ENCODE measurements around the gene GALNT14.
"Not testable (repeated sequence)": the region's sequence is repeated elsewhere in the genome, so short reads cannot be mapped to it uniquely, and the experiment has no call there.

GALNT14 gene

DNA sequence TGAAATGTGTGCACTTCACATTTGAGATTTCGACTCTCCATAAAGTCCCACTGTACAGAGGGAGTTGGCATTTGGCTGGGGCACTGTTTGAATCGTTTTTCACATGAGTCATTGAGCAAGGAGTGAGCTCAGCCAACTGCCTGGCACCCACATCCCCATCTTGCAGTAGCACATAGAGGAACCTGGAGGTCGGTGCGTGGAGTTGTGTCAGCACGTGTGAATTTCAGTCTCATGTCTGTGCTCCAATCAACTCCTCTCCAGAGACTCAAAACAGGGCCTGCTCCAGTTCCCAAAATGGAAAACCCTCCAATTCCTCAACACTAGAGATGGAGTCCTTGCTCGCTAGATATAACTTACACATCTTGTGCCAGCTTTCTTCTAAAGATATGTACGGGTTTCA is 204.2 kb downstream of the GALNT14 start:
- DNase-seq: no peak

DNA sequence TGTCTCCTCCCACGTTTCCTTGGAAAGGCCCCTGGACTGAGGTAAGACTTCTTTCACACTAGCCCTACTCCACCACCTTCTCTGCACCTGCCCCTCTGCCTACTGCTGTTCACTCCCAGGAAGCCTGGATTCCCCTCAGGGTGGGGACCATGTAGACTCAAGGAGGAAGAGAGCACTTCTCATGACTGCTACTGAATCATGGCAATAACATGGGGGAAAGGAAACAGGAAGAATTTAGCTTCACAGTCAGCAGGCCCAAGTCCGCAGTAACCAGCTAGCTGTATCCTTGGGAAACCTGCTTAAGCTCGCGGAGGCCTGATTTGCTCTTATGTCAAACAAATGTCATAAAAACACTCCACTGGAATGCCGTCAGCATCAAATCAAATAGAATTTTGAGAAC is 204.7 kb downstream of the GALNT14 start:
- no peak for DNase-seq

DNA sequence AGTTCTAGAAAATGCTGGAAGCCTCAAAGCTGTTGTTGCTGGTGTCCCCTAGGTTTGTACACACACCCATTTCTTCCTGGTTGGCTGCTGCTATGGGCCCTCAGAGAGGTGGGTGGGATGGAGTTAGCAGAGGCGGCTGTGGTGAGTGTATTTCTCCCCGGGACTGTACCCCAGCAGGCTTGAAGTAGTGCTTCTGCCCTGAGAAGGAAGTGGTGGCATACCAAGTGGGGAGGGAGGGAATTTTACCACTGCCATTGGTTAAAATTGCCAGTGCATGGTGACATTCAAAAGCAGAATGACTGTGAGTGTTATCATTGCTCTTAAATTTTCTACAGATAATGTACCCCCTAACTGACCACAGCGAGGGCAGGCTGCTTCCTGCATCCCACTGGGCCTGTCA is 205.4 kb downstream of the GALNT14 start:
- no peak for DNase-seq

DNA sequence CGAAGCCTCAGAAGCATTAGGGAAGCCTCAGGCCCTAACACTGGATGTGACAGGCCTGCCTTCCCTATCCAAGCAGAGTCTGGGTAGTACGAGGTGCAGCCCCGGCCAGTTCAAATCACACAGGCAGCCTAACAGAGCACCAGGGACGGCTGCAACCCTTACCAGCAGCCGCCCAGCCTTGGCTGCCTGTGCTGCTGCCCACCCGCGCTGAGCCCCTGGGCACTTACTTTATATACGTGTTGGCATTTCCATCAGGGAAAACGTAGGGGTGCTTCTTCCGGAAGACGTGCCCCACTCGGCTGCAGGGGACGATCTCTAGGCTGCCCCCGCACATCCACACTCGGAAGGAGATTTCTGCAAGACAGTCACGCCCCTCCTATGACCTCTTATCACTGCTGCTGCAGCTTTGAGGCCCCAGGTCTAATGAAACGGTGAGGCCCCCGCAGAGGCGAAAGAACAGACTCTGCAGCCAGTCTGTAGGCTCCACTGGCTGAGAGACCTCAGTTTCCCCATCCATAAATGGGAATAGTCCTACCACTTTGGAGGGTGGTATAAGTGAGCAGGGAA is 206.3 kb downstream of the GALNT14 start:
- no peak for DNase-seq

DNA sequence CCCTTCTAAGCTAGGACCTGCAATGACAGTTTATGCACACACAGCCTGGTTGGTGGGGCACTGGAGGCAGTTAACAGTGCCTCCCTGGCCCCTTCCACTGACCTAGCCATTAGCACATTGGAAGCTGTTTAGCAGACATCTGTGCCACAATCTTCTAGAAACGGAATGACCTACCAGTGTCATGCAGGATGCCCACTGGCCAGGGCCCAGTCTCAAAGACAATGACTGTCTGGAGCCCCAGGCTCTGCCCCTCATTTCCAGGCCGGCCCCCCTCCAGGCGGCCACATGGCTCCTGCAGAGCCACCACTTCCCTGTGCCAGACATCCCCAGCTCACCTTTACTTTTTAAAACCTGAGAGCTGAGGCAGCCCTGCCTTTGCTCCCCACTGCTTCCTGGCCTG is 207.5 kb downstream of the GALNT14 start:
- DNase-seq: no peak

DNA sequence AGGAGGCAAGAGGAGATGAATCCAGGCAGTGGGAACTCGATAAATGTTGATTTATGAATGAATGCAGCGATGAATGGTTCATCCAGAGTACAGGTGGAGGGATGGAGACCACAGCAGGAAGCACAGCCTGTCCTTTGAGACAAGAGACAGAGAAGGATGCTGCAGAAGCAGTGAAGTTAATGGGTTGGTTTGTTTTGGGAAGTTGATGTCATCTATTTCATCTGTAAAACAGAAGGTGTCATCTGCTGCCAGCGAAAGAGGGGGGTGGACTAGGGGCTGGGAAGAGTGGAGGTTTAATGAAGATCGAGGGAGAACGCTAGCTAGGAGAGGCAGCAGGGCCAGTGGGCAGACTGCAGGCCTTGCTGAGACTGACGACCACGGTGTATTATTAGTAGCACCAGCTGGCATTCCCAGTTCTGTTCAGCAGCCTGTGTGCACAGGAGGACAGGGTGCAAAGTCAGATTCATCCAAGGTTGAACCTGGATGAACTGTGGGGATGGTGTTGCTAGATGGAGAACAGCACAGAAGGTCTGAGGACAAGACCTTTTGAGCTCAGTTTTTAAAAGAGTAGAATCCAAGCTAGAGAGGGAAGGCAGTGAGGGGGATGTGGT is 210.7 kb downstream of the GALNT14 start:
- DNase-seq: no peak

DNA sequence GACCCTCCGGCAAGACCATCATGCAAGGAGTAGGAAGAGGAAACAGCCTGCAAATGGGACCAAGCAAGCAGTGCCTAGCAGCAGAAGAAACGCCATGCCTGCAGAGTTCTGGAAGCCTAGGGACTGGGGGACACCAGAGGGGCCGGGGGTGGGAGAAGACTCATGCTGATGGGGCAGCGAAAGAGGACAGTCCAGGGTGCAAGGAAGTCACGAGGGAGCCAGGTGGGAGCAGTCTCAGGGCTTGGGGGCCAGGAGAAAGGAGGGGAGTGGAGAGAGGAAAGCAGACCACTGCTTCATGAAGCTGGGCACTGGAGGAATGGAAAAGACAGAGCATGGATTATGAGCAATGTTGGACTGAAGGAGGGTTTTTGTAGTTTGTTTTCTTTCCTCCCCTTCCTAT is 211.6 kb downstream of the GALNT14 start:
- DNase-seq: no peak

DNA sequence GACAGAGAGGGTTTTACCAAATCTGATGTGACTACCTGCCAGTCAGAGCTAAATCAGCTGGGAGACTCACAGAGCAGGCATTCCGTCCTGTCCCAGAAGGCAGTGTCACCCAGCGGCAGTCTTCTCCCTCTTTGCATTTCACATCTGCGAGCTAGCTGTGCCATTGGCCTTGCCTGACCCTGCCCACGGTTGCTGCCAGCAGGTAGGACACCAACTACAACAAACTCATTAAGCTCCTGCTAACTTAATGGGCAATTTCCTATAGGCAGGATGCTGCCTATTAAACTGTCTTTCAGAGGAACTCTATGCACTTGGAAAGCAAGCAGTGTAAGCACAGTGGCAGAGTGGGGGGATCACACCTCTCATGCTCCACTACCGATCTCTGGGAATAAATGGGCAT is 214.6 kb downstream of the GALNT14 start:
- DNase-seq: no peak

DNA sequence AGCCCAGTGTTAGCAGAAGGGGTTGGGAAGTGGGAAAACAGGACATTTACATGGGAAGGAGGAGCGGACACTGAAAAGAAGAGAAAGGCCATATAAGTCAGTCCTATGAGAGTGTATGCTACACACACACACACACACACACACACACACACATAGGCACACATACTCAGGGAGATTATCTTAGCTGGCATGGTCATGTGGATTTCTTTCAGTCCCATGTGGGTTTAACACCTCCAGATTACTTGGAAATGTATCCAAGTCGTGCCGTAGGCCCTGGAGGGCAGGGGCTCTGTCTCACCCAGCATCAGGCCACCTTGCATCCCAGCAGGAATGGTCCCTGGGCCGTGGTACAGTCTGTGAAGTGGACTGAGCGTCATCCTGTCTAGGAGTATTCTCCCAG is 217.7 kb downstream of the GALNT14 start:
- no peak for DNase-seq

DNA sequence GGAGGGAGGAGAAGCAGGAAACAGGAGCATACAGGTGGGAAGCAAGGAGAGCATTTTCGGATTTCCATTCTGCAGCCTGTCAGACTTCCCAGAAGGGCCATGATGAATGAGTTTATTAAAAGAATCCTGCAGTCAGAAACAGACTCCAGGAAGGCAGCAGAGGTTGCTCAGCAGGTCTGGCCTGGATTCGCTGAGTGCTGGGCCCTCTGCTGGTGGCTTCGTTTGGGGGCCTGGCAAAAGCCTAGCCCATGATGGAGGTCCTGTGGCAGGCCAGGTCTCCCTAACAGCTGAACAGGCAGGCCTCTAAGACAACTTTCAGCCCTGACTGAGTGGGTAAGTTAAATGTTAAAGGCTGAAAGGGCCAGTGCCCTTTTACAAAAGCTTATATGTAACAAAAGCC is 222.8 kb downstream of the GALNT14 start:
- no peak for DNase-seq

DNA sequence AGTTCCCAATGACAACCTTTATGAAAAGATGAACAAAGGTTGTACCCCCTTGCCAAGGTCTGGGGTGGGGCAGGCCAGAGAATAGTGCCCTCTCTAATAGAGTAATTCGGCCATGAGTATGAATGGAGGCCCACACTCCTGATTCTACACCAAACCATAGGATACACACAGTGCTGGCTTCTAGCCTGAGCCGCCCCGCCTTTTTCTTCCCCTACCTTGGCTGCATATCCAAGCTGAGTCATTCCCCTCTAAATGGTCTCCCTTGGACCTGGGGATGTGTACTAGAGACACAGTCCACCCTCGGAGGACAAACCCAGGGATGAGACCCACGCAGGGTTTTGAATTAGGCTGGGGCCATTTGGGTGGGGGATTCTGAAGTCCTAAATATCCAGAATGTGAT is 223.8 kb downstream of the GALNT14 start:
- DNase-seq: no peak

DNA sequence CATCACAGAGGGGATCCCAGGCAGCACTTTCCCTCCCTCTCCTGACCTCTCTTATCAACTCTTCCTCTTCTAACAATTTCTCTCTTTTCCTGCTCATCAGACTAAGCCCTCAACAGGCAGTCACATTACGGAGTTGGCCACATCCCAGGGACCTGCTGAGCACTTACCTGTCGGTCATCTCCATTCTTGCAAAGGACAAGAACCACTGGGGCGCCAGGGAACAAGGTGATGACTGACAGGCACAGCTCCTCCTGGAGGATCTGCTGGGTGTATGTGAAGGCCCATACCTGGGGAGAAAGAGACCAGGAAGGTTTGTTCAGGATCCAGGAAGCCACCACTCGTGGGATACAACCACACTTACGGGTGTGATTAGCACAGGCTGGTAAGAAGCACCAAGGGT is 226.2 kb downstream of the GALNT14 start:
- no peak for DNase-seq

DNA sequence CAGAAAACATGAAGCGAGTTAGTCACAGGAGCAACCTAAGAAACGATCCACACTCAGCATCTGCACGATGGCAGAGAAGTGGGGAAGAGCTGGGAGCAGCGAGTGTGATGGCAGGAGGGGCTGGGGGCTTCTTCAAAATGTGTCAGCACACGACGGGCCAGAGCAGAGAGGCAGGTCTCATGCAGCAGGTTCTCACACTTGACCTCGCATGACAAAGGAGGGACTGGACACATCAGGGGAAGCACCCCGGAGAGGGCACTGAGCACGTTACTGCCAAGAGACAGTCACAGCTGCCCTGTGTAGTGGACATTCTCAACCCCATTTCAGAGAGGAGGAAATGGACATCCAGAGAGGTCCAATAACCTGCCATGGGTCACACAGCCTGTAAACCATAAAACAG is 226.9 kb downstream of the GALNT14 start:
- DNase-seq: no peak

DNA sequence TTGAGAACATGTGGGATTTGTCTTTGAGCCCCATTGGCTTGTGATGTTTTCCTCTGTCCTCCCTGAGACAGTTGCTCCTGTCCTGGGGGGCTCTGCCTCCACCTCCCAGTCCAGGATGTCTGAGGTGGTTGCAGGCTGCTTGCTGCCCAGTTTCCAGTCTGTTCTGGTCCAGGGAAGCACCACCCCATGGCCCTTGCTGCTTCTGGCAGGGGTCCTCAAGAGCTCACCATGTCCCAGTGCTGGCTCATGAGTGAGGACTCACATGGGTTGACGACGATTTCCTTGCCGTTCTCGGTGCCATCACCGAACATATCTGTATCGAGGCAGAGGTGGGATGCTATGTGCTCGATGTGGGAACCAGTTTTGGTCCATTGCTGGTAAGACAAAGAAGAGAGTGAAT is 227.6 kb downstream of the GALNT14 start:
- no peak for DNase-seq

DNA sequence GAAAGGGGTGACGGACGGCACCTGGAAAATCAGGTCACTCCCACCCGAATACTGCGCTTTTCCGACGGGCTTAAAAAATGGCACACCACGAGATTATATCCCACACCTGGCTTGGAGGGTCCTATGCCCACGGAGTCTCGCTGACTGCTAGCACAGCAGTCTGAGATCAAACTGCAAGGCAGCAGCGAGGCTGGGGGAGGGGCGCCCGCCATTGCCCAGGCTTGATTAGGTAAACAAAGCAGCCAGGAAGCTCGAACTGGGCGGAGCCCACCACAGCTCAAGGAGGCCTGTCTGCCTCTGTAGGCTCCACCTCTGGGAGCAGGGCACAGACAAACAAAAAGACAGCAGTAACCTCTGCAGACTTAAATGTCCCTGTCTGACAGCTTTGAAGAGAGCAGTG is 233.8 kb downstream of the GALNT14 start:
- not testable (repeated sequence) for DNase-seq

DNA sequence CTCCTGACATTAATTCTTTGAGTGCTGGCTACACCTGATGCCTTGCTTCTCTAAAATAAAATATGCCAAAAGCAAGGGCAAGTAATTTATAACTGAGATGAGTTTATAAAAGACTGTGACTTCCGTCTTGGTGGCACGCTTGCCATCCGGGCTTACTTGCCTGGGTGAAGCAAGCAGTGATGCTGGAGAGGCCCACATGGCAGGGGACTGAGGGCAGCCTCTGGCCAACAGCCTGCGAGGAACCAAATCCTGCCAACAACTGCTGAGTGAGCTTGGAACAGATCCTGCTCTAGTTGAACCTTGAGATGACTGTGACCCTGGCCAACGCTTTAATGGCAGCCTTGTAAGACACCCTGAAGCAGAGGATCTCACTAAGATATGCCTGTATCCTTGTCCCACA is 234.9 kb downstream of the GALNT14 start:
- DNase-seq: no peak

DNA sequence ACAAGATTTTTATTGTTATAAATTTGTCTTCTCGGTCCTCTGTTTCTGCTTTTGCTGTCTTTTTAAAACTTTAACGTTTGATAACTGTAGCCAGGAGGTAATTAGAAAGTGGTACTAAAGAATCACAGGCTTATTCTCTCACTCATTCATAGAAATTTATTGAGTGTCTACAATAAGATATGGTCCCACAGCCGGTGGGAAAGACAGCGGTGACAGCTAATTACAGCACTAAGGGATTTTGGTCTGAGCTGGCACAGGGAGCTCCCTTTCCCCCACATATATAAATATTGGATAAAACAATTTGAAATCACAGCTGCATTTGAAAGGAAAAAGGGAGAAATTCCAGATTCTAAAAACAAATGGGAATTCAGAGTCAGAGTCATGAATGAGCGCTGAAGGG is 237.9 kb downstream of the GALNT14 start:
- no peak for DNase-seq

DNA sequence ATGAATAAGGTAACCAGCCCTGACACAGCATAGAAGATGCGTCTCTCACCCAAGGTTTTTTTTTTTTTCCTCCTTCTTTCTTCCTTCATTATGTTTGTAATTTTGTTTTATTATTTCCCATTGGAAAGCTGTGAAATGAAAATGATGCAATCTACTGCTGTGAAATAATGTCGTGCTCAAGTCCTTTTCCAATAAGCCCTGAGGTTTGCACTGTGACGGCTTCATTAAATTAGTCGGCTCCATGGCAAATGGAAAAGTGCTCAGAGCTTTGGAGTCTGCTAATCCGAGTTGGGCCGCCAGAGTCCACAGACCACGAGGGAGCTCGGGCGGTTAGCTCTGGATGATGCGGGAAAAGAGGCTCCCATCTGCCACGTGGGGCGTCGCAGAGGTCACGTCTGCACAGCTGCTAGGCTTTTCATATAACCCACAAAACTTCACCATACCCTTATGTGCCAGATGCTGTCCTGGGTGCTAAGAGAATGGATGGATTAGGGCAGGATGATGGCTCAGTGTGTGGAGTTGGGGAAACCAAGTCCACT is 238.7 kb downstream of the GALNT14 start:
- no peak for DNase-seq

DNA sequence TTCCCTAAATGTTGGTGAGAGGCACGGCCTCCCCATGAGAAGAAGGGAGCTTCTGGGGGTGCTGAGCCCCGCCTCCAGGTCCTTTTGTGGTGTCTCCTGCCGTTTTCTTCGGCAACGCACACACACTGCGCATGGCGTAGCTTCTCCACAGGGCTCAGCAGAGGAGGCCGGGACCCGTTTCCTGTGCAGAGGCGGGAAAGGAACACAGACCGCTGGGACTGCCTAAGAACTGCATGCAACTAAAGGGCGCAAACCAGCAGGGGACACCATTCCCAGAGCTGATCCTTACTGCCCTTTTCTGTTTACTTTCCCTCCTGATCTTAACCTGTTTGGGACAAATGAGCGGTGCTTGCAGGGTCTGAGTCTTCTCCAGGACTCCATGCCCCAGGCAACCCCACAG is 240.7 kb downstream of the GALNT14 start:
- no peak for DNase-seq

DNA sequence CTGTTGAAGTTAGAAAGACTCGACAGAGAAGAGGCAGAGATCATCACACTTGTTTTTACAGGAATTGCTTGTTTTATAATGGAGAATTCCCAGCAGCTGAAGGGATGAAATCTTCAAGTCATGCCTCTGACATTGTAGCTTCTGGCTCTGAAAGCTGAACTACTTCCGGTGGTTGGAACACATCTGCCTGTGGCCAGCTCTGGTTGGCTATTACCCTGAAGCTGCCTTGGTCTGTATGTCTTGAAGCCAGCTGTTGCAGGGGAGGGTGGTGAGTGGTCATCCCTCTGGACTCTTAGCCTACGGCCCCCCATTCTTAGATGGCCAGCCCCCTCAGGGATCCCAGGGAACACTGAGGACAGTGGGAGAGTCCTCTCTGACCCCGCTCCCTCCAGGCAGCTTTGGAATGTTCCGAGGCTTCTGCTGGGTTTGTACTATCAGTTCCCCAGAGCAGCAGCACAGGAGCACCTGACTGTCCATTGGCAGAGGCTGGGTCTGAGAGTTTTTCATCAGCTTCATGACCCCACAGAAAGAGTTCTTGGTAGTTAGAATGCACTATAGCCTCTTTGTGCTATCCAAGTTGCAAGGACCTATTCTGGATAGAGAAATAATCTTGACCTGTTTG is 243.6 kb downstream of the GALNT14 start:
- no peak for DNase-seq

DNA sequence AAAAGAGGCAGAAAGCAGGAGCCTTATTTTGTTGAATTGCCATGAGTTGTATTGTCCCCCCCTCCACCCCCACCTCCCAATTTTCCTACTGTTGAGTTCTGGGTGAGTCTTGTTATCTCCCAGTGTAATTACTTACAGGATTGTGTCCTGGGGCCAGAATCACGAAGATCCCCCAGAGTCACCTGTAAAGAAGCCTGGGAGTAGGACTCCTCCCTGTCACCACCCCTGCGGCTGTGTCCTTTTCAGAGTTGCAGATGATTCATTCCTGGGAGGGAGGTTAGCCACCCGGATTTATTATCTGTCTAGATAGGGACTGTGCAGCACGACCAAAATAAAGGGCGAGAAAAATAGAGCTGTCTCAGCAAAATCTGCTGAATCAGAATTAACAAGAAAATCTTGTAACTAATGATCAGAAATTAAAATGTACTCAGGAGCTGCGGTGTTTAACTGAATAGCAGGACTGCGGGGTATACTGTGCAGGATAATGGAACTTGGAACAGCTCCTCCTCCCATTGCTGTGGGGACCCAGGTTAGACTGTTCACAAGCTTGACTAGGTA is 249.3 kb downstream of the GALNT14 start:
- no peak for DNase-seq

DNA sequence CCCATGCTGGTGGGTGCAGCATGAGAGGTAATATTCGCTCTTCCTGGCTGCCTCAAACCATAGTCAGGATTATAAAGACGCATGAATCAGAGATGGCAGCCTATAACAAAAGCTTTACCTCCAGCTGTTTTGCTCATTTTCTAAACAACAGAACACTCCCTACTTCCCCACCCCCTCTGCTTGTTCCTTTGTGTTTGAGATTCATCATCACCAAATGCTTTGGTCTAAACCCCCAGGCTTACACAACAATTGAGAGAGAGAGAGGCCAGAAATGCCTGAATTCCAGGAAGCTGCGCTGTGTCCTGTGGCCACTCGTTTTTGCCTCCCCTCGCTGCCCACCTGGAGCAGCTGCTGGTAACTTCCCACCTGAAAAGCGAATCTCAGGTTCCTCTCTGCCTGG is 252.2 kb downstream of the GALNT14 start:
- DNase-seq: no peak

DNA sequence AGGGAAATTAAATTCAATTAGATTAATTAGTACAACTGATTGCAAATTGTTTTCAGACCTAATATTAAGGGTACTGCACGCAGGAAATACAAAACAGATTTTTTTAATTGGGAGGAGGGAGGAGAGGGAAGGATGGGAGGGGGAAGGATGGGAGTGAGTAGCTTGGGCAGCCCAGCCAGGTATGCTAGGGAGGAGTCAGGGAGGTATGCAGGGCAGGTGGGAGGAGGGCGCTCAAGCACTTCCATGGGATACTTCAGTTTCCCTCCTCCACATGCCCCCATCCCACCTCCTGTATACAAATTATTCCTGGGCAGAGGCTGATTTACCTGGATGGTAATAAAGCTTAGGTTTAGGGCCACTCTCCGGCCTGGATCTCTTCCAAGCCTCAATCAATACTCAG is 254.4 kb downstream of the GALNT14 start:
- no peak for DNase-seq

DNA sequence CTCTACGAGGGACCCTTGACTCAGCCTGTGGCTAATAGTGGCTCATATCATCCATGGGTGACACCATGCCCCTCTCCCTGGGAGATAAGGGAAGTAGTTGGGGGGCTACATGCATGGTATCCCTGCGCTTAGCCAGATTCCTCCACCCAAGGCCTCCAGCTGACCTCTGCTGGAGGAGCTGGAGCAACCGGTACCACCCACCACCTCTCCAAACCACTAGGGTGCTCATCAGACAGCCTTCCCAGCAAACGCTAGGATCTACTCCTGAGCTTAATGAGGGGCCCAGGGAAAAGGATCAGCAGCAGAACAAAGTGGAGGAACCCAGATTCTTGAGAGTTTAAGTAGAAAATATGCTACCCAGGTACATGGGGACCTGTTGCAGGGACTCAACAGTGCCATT is 255.1 kb downstream of the GALNT14 start:
- DNase-seq: no peak

Data from stimulated activated CD4-positive, alpha-beta T cell treated with anti-CD3 and anti-CD28 coated beads, Interleukin-2, amount 100 ng/mL, for 48 hours (primary cell).